ENCODE data around the gene QRICH1.

The QRICH1 gene

GRCh38 chr3:49119439-49119838 lies 25.6 kb upstream of the QRICH1 start:
- in situ Hi-C loops (cut with MboI; ENCODE audit: low sequenced_read_pairs): no loop called here

GRCh38 chr3:49119036-49119435 lies 25.2 kb upstream of the QRICH1 start:
- in situ Hi-C loops (cut with MboI; ENCODE audit: low sequenced_read_pairs): no loop called here

- in situ Hi-C loops (cut with MboI; ENCODE audit: low sequenced_read_pairs): no loop called here
Measured at GRCh38 chr3:49112262-49112661, 18.4 kb upstream of the QRICH1 start.

- in situ Hi-C loops (cut with MboI; ENCODE audit: low sequenced_read_pairs): no loop called here
Measured at GRCh38 chr3:49111347-49111746, 17.5 kb upstream of the QRICH1 start.

GRCh38 chr3:49110780-49111179 lies 16.9 kb upstream of the QRICH1 start:
- in situ Hi-C loops (cut with MboI; ENCODE audit: low sequenced_read_pairs): no loop called here

- in situ Hi-C loops (cut with MboI; ENCODE audit: low sequenced_read_pairs): no loop called here
Measured at GRCh38 chr3:49108346-49108745, 14.5 kb upstream of the QRICH1 start.

GRCh38 chr3:49104427-49105291 lies 10.8 kb upstream of the QRICH1 start, which contains the start of gene QARS1:
Gene QARS1, minus strand, starts transcription at chr3:49104757. Its CDS starts 24 bp downstream, at chr3:49104733.
- in situ Hi-C loops (cut with MboI; ENCODE audit: low sequenced_read_pairs): no loop called here

- in situ Hi-C loops (cut with MboI; ENCODE audit: low sequenced_read_pairs): no loop called here
Measured at GRCh38 chr3:49104052-49104426, 10.2 kb upstream of the QRICH1 start.

GRCh38 chr3:49100046-49100615 lies 6.3 kb upstream of the QRICH1 start:
- in situ Hi-C loops (cut with MboI; ENCODE audit: low sequenced_read_pairs): no loop called here

GRCh38 chr3:49098910-49099630 lies 5.2 kb upstream of the QRICH1 start:
- in situ Hi-C loops (cut with MboI; ENCODE audit: low sequenced_read_pairs): no loop called here

GRCh38 chr3:49098429-49098828 lies 4.6 kb upstream of the QRICH1 start:
- in situ Hi-C loops (cut with MboI; ENCODE audit: low sequenced_read_pairs): no loop called here

- in situ Hi-C loops (cut with MboI; ENCODE audit: low sequenced_read_pairs): no loop called here
Measured at GRCh38 chr3:49092938-49093852, 676 bp downstream of the QRICH1 start.

GRCh38 chr3:49081429-49081828 lies 12.4 kb downstream of the QRICH1 start:
- in situ Hi-C loops (cut with MboI; ENCODE audit: low sequenced_read_pairs): no loop called here

GRCh38 chr3:49079270-49079669 lies 14.6 kb downstream of the QRICH1 start:
- in situ Hi-C loops (cut with MboI; ENCODE audit: low sequenced_read_pairs): no loop called here

GRCh38 chr3:49076646-49077045 lies 17.2 kb downstream of the QRICH1 start:
- in situ Hi-C loops (cut with MboI; ENCODE audit: low sequenced_read_pairs): no loop called here

- in situ Hi-C loops (cut with MboI; ENCODE audit: low sequenced_read_pairs): no loop called here
Measured at GRCh38 chr3:49076116-49076515, 17.8 kb downstream of the QRICH1 start.

GRCh38 chr3:49058011-49058410 lies 35.9 kb downstream of the QRICH1 start:
- in situ Hi-C loops (cut with MboI; ENCODE audit: low sequenced_read_pairs): no loop called here

- in situ Hi-C loops (cut with MboI; ENCODE audit: low sequenced_read_pairs): no loop called here
Measured at GRCh38 chr3:49057268-49057667, 36.6 kb downstream of the QRICH1 start.

GRCh38 chr3:49054344-49054862 lies 39.5 kb downstream of the QRICH1 start:
- in situ Hi-C loops (cut with MboI; ENCODE audit: low sequenced_read_pairs): no loop called here

- in situ Hi-C loops (cut with MboI; ENCODE audit: low sequenced_read_pairs): no loop called here
Measured at GRCh38 chr3:49053543-49053942, 40.3 kb downstream of the QRICH1 start.
